GM12891 (cell line): ENCODE measurements around the gene RBFOX1.

Source experiments
- POLR2A ChIP-seq: IDR thresholded peaks from 2 replicates; pipeline ENCODE4 v1.6.1; 2011; ENCODE audit warnings: low read depth, low read length, control low read depth
- POU2F2 ChIP-seq: IDR thresholded peaks from 2 replicates; pipeline ENCODE4 v1.6.1; 2011; ENCODE audit warnings: low read depth, mild to moderate bottlenecking, control low read depth, low read length, moderate library complexity
- TAF1 ChIP-seq: IDR thresholded peaks from 2 replicates; pipeline ENCODE4 v1.6.1; 2011; ENCODE audit warnings: low read depth, low read length, control low read depth

- TF ChIP-seq POU2F2: no peak
- no peak for TF ChIP-seq POLR2A
- TF ChIP-seq TAF1: no peak
These were observed 608 bp downstream of the RBFOX1 start for GRCh38 chr16:7333180-7333725.
